Gastrocnemius medialis (tissue), 4 donors: ENCODE results near the gene TSHR. TPM values are rescaled to one million over a fixed set of nuclear protein-coding genes. Genes with fewer than 3 reads are reported as not detected.

Experiments
- ATAC-seq, 2 donors: fragments of 150-250 bp; one replicate each; pipeline ENCODE4 v1.9.1; 2016
- DNase-seq, 2 donors: peaks; one replicate each; pipeline ENCODE4 v3.0.0-alpha.2; 2019
- H3K27ac ChIP-seq, 4 donors: fragments of 200-600 bp; sonication (generic); 1 replicate in 1 of 4; 2 replicates in 3 of 4; pipeline ENCODE4 v1.5.1; 2016 to 2018; ENCODE audit warnings: mild to moderate bottlenecking in 2 of 4, moderate library complexity in 1 of 4
- H3K27me3 ChIP-seq, 3 donors: fragments of 200-600 bp; sonication (generic) in 2 of 3; 1 replicate in 1 of 3; 2 replicates in 2 of 3; pipeline versions ENCODE4 v1.5.1 to v1.6.0; 2016 to 2019; ENCODE audit warnings: mild to moderate bottlenecking in 1 of 3, moderate library complexity in 1 of 3
- H3K36me3 ChIP-seq, 2 donors: fragments of 200-600 bp; sonication (generic) in 1 of 2; one replicate each; pipeline ENCODE4 v1.5.1; 2017 to 2018
- H3K4me1 ChIP-seq, 2 donors: fragments of 200-600 bp; sonication (generic) in 1 of 2; one replicate each; pipeline ENCODE4 v1.5.1; 2016 to 2017; ENCODE audit warnings: mild to moderate bottlenecking in 2 of 2
- H3K4me3 ChIP-seq, 4 donors: fragments of 200-600 bp; sonication (generic) in 3 of 4; 1 replicate in 1 of 4; 2 replicates in 3 of 4; pipeline ENCODE4 v1.5.1; 2016 to 2019; ENCODE audit warnings: mild to moderate bottlenecking in 2 of 4
- H3K9me3 ChIP-seq, 3 donors: fragments of 200-600 bp; sonication (generic) in 2 of 3; 1 replicate in 1 of 3; 2 replicates in 2 of 3; pipeline ENCODE4 v1.5.1; 2016 to 2019
- POLR2A ChIP-seq, 2 donors: fragments of 450-650 bp; IDR thresholded peaks; one replicate each; pipeline ENCODE4 v1.6.1; 2017; ENCODE audit warnings: antibody characterized with exemption in 2 of 2, mild to moderate bottlenecking in 2 of 2, moderate library complexity in 2 of 2
- in situ Hi-C, 4 donors: fragments of 200-750 bp; cut with MboI; loops; one replicate each; pipeline versions ENCODE4 v1.15.0 to v1.8.0; 2017; ENCODE audit warnings: low sequenced_read_pairs in 4 of 4
- intact Hi-C: fragments of 100-400 bp; cut with DNase I; formaldehyde crosslinking; loops from one replicate; pipeline ENCODE4 v1.15.1; 2023; ENCODE audit warnings: low total_unique reads
- total RNA-seq, 4 donors: library from RNA; depleted of rRNA; stranded (reverse); fragments of >200 nt; gene quantifications; one replicate each; pipeline versions ENCODE4 v1.1.0 to v1.2.3, GENCODE V29; 2016
- TF ChIP-seq, protein P1 (sequence below), 5 experiments: fragments of 450-650 bp in 3 of 5; fragments of 200-600 bp in 2 of 5; sonication (generic) in 2 of 5; IDR thresholded peaks in 4 of 5; conservative IDR thresholded peaks in 1 of 5; 1 replicate in 4 of 5; 2 replicates in 1 of 5; pipeline ENCODE4 v1.5.1; 2016 to 2019; ENCODE audit warnings: antibody characterized with exemption in 5 of 5, mild to moderate bottlenecking in 3 of 5, moderate library complexity in 3 of 5

The TSHR gene
- total RNA-seq, 4 donors from 2014 or later = not detected

DNA sequence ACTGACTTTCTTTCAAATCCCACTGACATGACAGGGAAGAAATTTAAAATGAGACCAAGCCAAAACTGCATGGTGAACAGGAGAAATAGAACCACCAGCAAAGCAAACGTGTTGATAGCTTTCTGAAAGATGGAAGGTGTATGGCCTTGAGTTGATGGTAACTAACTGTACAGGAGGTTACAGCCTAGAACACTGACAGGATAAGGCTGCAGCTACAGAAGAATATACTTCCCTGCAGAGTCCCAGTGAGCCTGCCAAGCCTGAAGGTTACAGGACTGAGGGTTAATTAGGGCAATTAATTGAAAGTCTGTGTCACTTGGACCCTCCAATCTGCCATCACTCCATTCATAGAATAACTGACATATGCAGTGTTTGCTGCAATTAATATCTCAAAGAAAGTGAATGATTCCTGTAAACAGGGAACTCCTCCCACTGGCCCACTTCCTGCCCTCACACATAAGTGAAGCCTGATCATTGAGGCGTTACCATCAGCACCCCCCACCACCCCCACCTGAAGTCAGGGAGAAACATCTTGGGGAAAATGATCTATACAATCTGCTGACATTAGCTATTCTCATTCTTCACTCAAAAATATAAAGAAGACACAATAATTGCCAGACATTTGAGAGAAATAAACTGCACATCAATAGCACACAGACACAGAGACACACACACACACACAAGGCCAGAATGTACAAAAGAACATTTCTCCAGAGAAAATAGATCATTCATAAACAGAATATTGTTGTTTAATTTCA, 191.9 kb downstream of the TSHR start:
- H3K27me3 ChIP-seq = no peaks in the 10 kb centered on the region
- H3K4me3 ChIP-seq = no peak overlapping the region
- H3K27ac ChIP-seq = no peak overlapping the region
- ATAC-seq = no peak
- H3K36me3 ChIP-seq = no peaks in the 10 kb centered on the region
- in situ Hi-C loops (no loop called here), intact Hi-C loops (loop anchor here (10.0 kb wide), 1 partner anchor 133 kb away; no protein-coding TSS in a partner anchor)
- H3K4me1 ChIP-seq = peaks cover 0 to 3% of the 10 kb centered on the region in 2 donors
- DNase-seq = no peak
- no peaks in the 10 kb centered on the region for H3K9me3 ChIP-seq
- TF ChIP-seq, protein P1, sequence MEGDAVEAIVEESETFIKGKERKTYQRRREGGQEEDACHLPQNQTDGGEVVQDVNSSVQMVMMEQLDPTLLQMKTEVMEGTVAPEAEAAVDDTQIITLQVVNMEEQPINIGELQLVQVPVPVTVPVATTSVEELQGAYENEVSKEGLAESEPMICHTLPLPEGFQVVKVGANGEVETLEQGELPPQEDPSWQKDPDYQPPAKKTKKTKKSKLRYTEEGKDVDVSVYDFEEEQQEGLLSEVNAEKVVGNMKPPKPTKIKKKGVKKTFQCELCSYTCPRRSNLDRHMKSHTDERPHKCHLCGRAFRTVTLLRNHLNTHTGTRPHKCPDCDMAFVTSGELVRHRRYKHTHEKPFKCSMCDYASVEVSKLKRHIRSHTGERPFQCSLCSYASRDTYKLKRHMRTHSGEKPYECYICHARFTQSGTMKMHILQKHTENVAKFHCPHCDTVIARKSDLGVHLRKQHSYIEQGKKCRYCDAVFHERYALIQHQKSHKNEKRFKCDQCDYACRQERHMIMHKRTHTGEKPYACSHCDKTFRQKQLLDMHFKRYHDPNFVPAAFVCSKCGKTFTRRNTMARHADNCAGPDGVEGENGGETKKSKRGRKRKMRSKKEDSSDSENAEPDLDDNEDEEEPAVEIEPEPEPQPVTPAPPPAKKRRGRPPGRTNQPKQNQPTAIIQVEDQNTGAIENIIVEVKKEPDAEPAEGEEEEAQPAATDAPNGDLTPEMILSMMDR (IDR thresholded peaks at IDR 0.05 in 4 of 5, conservative IDR thresholded peaks at IDR 0.05 in 1 of 5) = no peak
- TF ChIP-seq POLR2A (IDR thresholded peaks at IDR 0.05) = no peak

DNA sequence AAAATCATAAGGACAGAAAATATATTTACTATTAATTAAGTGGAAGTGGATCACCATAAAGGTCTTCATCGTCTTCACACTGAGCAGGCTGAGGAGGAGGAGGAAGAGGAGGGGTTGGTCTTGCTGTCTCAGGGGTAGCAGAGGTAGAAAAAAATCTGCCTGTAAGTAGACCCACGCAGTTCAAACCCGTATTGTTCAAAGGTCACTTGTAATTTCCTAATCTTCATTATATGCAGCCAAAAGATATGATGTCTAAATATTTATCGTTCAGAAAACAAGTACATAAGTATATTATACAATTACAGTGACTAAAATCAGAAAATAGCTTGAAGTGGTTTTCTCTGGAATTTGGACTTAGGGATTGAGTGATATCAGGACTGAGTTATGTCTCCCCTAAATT, 193.2 kb downstream of the TSHR start:
- no peaks in the 10 kb centered on the region for H3K9me3 ChIP-seq
- intact Hi-C loops = loop anchor here (10.0 kb wide), 1 partner anchor 134 kb away; no protein-coding TSS in a partner anchor
- ATAC-seq (no peak), DNase-seq (no peak)
- no peaks in the 10 kb centered on the region for H3K36me3 ChIP-seq
- in situ Hi-C loops = no loop called here
- H3K27me3 ChIP-seq = no peaks in the 10 kb centered on the region
- no peak overlapping the region for H3K4me3 ChIP-seq
- peaks cover 0 to 3% of the 10 kb centered on the region in 2 donors for H3K4me1 ChIP-seq
- no peak overlapping the region for H3K27ac ChIP-seq
- no peak for TF ChIP-seq POLR2A (IDR thresholded peaks at IDR 0.05)
- TF ChIP-seq, protein P1 (IDR thresholded peaks at IDR 0.05 in 4 of 5, conservative IDR thresholded peaks at IDR 0.05 in 1 of 5) = no peak

DNA sequence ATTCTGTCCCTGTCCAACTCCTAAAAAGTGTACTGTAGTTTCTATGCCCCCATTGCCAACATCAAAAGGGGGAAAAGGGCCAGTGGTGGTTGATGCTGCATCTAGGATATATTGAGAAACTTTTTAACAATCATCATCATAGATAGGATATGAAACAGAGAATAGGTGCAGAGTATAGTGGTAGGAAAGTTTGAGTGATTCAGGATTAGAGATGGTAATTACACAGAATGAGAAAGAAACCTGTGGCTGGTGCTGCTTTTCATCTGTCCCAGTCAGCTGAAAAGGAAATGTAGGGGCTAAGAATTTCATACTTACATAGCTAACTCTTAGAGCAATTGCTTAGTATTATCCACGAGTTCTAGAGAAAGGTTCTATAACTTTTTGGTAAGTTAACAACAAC, 197.8 kb downstream of the TSHR start:
- ATAC-seq = no peak
- no peak for DNase-seq
- in situ Hi-C loops (no loop called here), intact Hi-C loops (no loop called here)
- TF ChIP-seq, protein P1 (IDR thresholded peaks at IDR 0.05 in 4 of 5, conservative IDR thresholded peaks at IDR 0.05 in 1 of 5) = no peak
- no peak for TF ChIP-seq POLR2A (IDR thresholded peaks at IDR 0.05)
- no peaks in the 10 kb centered on the region for H3K9me3 ChIP-seq
- H3K27ac ChIP-seq = no peak overlapping the region
- no peak overlapping the region for H3K4me3 ChIP-seq
- H3K36me3 ChIP-seq = no peaks in the 10 kb centered on the region
- no peaks in the 10 kb centered on the region for H3K4me1 ChIP-seq
- no peaks in the 10 kb centered on the region for H3K27me3 ChIP-seq

DNA sequence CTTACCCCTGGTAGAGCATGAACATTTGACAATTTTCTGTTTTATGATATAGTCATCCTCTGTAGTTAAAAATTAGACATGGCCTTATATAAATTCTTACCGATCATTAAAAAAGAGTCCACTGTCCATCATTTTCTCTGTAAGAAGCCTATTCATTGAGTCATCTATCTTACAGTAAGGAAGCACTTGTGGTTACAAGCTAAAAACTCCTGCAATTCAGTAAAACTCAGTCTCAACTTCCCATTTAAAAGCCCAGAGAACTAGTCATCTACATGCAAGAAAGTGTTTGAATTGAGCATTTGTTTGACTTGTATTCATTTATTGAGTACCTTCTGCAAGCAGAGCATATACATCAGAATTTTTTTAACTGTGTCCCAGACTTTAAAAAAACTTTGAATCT, 202.0 kb downstream of the TSHR start:
- in situ Hi-C loops = no loop called here
- H3K27ac ChIP-seq = no peak overlapping the region
- no peaks in the 10 kb centered on the region for H3K9me3 ChIP-seq
- TF ChIP-seq POLR2A (IDR thresholded peaks at IDR 0.05) = no peak
- TF ChIP-seq, protein P1 (IDR thresholded peaks at IDR 0.05 in 4 of 5, conservative IDR thresholded peaks at IDR 0.05 in 1 of 5) = no peak
- no peaks in the 10 kb centered on the region for H3K4me1 ChIP-seq
- H3K4me3 ChIP-seq = no peak overlapping the region
- H3K36me3 ChIP-seq = no peaks in the 10 kb centered on the region
- ATAC-seq (no peak), DNase-seq (no peak)
- no peaks in the 10 kb centered on the region for H3K27me3 ChIP-seq
- intact Hi-C loops = no loop called here
